SW480 (cell line): ENCODE results near the gene ZNF775.

Experiments used
- DNase-seq: peaks from one replicate; pipeline ENCODE4 v3.0.0-alpha.2; 2016; ENCODE audit warnings: low spot score

Gene ZNF775

GRCh38 chr7:150401424-150401790, 22.3 kb downstream of the ZNF775 start:
- DNase-seq = no peak

- no peak for DNase-seq
These were observed 22.9 kb downstream of the ZNF775 start for GRCh38 chr7:150401861-150402631.

GRCh38 chr7:150402671-150403321, 23.7 kb downstream of the ZNF775 start:
- peak; percentile 26 for DNase-seq

GRCh38 chr7:150403376-150404171, 24.4 kb downstream of the ZNF775 start:
- no peak for DNase-seq

- DNase-seq = no peak
These were observed 25.2 kb downstream of the ZNF775 start for GRCh38 chr7:150404172-150404804.

DNA sequence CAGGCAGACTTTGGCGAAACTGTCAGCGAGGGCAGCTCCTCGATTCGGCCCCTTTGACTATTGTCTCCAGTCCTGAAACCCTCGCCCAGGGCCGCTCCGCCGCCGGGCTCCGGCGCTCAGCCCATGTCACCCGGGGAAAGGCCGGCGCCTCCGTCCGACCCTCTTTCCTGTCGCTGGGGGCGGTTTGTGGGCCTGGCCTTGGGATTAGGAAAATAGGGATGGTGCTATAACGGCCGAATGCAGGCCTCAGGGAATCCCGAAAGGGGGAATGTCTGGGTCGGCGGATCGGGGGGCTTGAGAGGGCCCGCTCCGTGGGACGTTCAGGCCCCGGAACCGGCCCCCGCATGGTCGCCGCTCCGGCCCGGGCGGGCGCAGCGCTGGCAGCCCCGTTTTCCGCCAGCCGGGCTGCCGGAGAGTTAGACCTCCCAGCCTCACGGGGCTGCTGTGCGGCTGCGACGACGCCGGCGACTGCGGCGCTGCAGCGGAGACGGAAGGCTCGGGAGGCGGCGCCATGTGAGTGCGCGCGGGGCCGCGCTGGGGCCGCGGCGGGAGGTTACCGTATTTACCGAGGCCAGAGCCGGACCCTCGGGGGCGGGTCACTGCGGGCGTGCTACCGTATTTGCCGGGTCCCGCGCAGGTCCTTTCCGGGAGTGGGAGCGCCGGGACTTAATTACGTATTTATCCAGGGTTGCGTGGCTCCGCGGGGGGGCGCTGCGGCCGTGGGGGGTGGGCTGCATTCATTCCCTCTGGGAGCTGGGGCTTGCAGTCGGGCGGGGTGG, 25.9 kb downstream of the ZNF775 start:
- DNase-seq = peak; percentile 87

DNA sequence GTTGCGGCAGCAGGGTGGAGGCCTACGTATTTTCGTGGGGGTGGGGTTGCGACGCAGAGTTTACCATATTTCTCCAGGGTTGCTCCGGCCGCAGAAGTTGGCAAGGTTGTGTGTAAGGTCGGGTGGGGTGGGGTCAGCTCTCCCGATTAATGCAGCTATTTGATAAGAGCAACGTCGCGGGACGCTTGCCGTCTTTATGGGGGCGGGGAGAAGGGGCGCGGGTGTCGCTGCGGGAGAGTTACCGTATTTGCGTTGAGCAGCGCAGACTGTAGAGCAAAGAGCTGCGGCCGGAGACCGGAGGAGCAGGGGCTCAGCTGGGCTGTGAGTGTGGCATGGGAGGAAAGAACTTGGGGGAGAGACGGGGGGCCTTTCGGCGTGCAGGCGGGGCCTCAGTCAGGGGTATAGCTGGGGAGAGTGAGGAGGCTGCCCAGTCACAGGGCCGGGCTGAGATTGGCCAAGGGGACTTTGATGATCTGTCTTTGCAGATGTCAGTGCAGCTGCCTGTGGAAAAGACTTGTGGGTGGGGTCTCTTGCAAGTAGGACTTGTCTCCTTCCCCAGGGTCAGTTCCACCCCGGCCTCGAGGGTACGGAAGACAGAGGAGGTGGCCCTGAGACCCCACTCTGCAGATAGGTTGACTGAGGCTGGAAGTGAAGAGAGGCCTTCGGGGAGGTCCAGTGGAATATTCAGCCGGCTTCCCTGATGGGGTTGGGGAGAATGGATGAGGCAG, 26.6 kb downstream of the ZNF775 start:
- no peak for DNase-seq

DNA sequence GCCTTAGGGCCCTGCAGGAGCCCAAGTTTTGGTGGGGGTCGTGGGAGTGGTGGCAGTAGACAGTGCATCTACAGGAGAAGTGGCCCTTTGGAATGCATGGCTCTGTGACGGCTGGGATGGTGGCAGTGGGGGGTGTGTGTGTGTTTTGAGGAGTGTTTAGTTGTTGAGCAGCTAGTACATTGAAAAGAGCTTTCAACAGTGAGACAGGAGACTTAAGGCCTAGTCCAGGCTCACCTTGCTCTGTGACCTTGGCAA, 27.1 kb downstream of the ZNF775 start:
- DNase-seq = peak; percentile 21

GRCh38 chr7:150406567-150407421, 27.7 kb downstream of the ZNF775 start:
- DNase-seq = peak; percentile 49

DNA sequence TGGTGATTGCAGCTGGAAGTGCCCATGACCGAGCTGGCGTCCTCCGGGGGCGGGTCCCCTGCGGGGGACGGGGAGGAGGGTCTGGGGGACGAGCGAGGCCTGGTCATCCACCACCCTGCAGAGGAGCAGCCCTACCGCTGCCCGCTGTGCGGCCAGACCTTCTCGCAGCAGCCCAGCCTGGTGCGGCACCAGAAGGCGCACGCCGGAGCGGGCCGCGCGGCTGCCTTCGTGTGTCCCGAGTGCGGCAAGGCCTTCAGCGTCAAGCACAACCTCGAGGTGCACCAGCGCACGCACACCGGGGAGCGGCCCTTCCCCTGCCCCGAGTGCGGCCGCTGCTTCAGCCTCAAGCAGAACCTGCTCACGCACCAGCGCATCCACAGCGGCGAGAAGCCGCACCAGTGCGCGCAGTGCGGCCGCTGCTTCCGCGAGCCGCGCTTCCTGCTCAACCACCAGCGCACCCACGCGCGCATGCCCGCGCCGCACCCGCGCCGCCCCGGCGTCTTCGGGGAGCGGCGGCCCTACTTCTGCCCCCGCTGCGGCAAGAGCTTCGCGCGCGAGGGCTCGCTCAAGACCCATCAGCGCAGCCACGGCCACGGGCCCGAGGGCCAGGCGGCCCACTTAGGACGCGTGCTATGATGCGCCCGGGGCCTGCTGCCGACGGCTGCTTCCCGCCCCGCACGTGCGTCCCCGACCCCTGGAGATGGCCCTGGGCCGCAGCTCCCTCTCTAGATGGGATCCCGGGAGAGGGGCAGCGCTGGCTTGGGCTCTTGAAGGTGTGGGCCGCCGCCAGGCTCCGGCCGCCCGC, 28.7 kb downstream of the ZNF775 start:
- no peak for DNase-seq

DNA sequence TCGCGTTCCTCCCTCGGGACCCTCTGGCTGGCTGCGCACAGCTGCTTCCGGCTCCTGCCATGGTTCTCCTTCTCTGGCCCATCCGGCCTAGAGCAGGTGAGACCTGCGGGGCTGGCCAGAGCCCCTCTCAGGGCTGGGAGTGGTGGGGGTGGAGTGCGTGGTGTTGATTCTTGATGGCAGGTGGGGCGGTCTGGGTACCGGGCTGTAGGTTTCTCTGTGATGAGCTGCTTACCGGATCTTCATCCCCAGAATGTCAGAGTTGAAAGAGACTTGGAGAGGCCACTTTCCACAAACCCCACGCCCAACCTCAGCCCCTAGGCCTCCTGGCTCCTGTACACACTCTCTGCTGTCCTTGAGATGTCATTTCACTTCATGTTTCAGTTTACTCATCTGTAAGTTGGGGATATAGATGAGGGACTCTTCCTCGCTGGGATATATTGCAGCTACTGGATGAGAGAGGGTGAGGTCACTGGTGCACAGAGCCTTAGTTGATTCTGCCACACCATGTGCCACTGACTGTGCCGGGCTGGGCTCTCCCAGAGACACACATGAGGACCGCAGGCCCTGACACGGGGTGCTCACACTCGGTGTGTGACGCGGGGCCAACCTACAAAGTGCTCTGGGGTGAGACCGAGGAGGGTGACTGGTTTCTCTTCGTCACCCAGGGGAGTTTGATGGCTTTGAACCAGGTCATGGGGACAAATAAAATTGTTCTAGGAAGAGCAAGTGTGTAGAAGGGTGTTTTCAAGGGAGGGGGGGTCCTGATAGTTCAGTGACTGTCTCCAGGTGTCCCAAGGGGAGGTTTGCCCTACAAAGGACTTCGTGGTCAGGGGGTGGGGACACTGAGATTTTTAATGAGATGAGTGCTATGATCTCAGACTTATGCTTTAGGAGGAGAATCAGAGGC, 29.5 kb downstream of the ZNF775 start:
- DNase-seq = no peak

- no peak for DNase-seq
These were observed 30.3 kb downstream of the ZNF775 start for GRCh38 chr7:150409300-150410030.

DNA sequence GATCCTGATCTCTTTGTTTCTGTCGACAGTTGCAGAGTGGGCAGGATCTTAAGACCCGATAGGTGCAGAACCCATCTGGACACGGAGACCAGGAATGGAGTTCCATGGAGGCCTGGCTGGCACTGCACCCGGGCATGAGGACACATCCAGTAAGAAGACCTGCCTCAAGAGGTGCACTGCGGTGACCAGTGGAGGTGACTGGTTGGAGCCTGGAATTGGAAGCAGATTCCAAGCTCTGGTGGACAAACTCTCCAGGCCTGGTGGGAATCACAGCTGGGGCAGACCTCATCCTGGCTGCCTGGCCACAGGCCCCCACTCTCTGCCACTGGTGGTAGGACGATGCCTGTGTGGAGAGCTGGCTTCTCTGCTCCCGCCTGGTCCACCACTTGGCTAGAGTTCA, 31.0 kb downstream of the ZNF775 start:
- no peak for DNase-seq

- DNase-seq = no peak
These were observed 31.7 kb downstream of the ZNF775 start for GRCh38 chr7:150410680-150411346.

DNA sequence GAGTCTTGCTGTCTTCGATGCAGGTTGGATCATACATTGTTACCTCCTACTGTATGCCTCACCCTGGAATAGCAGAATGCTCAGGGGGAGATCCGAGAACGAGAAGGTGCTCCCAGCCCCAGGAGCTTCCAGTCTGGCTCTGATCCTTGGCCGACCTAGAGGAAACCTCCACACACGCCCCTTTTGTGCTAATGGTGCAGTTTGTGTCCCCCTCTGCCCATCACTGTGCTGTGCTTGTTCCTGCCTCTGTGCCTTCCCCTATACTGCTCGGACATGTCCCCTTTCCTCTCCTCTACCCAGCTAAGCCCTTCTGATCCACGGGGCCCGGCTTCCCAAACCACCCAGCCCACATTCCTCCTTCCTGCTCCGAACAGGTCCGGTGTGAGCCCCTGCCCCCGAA, 32.5 kb downstream of the ZNF775 start:
- no peak for DNase-seq

DNA sequence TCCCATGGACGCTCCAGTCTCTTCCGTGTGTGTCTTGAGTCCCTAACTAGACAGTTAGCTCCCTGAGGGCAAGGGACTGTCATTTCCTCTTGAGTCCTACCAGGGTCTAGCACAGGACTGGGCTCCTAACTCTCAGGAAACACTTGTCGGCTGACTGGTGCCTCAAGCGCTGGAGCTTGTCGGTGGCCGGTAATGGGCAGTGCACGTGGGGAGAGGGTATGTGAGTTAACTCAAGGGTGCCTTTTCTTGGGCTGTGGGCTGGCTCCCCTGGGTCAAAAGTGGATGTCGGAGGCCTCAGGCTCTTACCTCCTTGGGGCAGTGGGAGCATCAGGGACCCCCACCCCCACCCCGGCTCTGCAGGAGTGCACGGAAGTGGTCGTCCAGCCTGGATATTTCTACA, 32.9 kb downstream of the ZNF775 start:
- DNase-seq = no peak
